VCaP (cell line): ENCODE results near the gene SAA2.

Source experiments
- H3K27ac ChIP-seq: fragments of 450-650 bp; 2 replicates; pipeline ENCODE4 v1.5.1; 2017
- TF ChIP-seq, protein P1 (sequence below): fragments of 450-650 bp; conservative IDR thresholded peaks from 2 replicates; pipeline ENCODE4 v1.5.1; 2017; ENCODE audit warnings: mild to moderate bottlenecking, moderate library complexity

SAA2 gene

DNA sequence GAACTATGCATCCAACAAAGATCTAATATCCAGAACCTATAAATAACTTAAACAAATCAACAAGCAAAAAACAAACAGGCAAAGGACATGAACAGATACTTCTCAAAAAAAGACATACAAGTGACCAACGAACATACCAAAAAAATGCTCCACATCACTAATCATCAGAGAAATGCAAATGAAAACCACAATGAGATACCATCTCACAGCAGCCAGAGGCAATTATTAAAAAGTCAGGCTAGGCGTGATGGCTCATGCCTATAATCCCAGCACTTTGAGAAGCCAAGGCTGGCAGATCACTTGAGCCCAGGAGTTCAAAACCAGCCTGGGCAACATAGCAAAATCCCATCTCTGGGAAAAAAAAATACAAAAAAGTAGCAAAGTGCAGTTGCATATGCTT is 22.6 kb downstream of the SAA2 start:
- H3K27ac ChIP-seq, result no peak overlapping the region
- TF ChIP-seq, protein P1, sequence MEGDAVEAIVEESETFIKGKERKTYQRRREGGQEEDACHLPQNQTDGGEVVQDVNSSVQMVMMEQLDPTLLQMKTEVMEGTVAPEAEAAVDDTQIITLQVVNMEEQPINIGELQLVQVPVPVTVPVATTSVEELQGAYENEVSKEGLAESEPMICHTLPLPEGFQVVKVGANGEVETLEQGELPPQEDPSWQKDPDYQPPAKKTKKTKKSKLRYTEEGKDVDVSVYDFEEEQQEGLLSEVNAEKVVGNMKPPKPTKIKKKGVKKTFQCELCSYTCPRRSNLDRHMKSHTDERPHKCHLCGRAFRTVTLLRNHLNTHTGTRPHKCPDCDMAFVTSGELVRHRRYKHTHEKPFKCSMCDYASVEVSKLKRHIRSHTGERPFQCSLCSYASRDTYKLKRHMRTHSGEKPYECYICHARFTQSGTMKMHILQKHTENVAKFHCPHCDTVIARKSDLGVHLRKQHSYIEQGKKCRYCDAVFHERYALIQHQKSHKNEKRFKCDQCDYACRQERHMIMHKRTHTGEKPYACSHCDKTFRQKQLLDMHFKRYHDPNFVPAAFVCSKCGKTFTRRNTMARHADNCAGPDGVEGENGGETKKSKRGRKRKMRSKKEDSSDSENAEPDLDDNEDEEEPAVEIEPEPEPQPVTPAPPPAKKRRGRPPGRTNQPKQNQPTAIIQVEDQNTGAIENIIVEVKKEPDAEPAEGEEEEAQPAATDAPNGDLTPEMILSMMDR, result no peak

DNA sequence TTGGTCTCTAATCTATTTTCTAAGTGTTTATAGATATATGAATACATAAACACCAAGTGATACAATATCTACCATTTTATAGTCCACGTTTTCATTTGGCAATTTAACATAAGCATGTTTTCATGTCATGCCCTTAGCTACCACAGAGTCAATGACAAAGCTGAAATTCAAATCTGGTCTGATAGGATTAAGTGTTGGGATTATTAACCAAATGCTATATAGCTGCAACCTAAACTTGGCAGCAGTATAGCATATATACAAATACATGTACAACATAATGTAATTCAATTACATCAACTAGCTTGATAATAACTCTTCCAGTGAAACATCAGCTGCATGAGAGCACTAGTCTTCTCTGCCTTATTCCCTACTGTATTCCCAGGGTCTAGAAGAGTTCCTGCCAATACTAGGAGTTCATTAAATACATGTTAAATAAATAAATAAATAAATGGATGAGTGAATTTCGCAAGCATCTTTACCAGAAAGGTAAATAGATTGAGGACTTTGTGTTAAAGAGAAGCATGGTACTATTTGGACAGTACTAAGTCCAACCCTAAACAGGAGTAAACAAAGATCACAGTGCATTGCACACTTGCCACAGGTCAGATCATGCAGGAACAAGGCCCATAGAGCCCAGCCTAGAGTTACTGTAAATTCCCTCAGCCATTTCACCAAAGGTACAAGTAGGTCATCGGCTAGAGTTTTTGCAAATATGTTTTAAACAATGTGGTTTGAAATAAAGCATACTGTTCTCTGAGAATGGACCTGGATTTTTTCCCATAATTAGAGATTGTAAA is 24.7 kb downstream of the SAA2 start:
- TF ChIP-seq, protein P1, result no peak
- H3K27ac ChIP-seq, result no peak overlapping the region

DNA sequence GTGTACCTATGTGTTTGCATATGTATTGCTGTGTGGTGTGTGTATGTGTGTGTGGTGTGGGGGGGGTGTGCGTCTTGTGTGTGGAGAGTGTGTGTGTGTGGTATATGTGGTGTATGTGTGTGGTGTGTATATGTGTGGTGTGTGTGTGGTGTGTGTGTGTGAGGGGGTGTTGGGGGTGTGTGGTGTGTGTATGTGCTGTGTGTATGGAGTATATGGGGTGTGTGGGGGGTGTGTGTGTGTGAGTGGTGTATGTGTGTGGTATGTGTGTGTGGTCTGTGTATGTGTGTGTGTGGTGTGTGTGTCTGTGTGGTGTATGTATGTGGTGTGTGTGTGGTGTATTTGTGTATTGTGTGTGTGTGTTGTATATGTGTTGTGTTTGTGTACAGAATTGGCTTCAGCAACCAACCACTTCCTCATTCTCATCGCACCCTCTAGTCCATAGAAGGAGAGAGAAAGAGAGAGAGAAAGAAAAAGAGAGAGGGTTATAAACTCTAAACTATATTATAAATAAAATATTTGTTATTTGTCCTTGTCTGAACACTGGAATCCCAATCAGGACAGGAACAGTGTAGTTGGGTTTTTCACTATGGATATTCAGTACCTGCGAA is 25.6 kb downstream of the SAA2 start:
- TF ChIP-seq, protein P1, result no peak
- no peak overlapping the region for H3K27ac ChIP-seq

DNA sequence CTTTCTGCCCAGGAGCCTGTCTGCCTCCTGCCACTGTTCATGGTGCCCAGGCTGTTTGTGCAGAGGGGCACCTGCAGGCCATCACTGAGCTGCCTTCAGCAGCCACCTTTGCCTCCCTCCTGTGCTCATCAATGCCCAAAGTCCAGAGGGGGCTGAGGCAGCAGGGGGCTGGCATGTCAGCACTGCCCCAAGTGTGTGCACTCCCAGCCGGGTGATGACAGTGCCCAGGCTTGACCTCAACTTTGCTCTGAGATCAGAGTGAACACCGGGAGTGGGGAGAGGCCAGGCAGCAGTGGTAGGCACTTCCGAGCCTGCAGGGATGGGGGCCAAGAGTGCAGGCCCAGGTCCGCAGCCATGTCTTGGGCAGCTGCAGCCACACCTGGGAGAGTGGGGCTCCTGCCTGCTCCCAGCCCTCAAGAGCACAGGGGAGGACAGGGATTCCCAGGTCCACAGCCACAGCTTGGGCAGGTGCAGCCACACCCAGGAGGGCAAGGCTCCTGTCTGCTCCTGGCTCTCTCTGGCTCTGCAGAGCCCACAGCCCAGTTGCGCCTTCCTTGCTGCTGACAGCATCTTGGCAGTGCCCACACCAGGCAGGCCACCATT is 27.1 kb downstream of the SAA2 start:
- TF ChIP-seq, protein P1, result no peak
- H3K27ac ChIP-seq, result no peak overlapping the region

DNA sequence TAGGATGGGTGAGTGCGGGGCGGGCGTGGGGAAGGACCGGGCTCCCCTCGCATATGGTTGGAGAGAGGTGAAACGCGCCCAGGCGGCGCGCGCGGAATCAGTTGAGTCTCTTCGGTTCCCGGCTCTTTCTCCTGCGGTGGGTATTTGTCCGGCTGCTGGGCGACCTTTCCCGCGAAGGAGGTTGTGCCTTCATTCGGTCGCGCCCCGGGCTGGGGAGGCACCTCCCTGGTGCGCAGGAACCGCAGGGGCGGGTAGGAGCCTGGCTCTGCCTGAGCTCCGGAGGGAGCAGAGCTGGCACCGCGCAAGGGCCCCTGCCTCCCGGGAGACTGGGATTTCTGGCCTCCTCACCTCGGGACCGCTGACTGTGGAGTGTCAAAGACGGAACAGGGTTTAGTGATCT is 39.4 kb downstream of the SAA2 start:
- TF ChIP-seq, protein P1, result no peak

DNA sequence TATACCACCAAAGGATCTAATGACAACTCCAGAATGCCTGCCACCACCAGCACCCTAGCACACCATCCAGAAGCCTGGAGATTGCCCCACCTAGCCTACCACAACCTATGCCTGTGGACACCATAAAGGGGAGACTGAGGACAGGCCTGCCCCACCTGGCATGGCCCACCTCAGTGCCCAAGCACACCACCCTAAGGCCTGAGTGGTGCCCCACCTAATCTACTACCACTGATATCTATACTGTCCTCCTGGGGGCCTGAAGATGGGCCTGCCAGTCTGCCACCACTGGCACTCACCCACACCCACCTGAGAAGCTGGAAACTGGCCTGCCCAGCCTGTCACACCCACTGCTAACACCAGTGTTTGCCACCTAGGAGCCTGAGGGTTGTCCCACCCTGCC is 43.7 kb downstream of the SAA2 start:
- no peak overlapping the region for H3K27ac ChIP-seq
- TF ChIP-seq, protein P1, result no peak

More for the DNA sequence above, 39.4 kb downstream of the SAA2 start:
- no peak overlapping the region for H3K27ac ChIP-seq

DNA sequence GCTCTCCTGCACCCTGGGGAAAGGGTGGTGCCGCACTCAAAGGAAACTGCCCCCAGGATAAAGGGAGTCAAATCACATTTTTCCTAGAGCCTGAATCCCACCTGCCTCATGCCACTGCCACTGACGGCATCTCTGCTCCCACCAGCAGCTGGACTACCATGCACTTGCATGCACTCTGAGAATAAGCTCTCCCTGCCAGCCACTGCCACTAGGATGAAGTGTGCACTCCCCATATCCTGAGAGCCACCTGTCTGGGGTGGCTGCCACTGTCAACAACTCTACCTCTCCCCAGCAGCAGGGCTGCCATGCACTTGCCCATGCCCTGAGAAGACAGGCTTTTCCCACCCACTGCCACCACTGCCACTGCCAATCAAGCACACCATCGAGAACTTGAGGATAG is 44.2 kb downstream of the SAA2 start:
- TF ChIP-seq, protein P1, result no peak
- no peak overlapping the region for H3K27ac ChIP-seq
